ENCODE measurements around the gene ABHD5. TPM values are rescaled to one million over a fixed set of nuclear protein-coding genes. Genes with fewer than 3 reads are reported as not detected.

ABHD5 gene
- total and polyA plus RNA-seq, 2 of the 13 experiments (the other 11 are each of a cell fraction or from before 2014, with no cell fraction given): 4.5 to 13.3 TPM

GRCh38 chr3:43774799-43775198, 84.1 kb downstream of the ABHD5 start:
- Histone ChIP-seq H3K27ac (ENCODE audit: extremely low read length, insufficient read depth, low read length) (no peak overlapping the region), H4K20me1 (ENCODE audit: insufficient read depth, low read length) (no peaks in the 10 kb centered on the region), H3K36me3 (replicated peaks in 1 of 2; ENCODE audit: control insufficient read depth in 1 of 2, insufficient read depth in 2 of 2, low read length in 2 of 2) (no peaks in the 10 kb centered on the region), H2AFZ (ENCODE audit: low read length) (no peak overlapping the region), H3K4me3 (replicated peaks in 1 of 3; ENCODE audit: insufficient read depth in 1 of 3, low read depth in 2 of 3, low read length in 3 of 3) (no peak overlapping the region), H3K9me3 (ENCODE audit: low read length) (no peaks in the 10 kb centered on the region), H3K27me3 (ENCODE audit: control insufficient read depth in 1 of 2, insufficient read depth in 2 of 2, low read length in 2 of 2) (0 out of 5 replicates have a peak, but pooled peaks cover 0 to 6% of the 10 kb centered on the region in 2 experiments), H3K4me2 (ENCODE audit: low read depth, low read length) (no peak overlapping the region), H3K79me2 (ENCODE audit: insufficient read depth, low read length) (no peaks in the 10 kb centered on the region), H3K9ac (ENCODE audit: insufficient read depth, low read depth, low read length) (no peak overlapping the region), H3K4me1 (ENCODE audit: insufficient read depth, low read length) (peaks cover 6% of the 10 kb centered on the region; the same call in 1 of the 2 replicates)
- ATAC-seq: no peak
- in situ Hi-C loops (cut with HindIII; ENCODE audit: extremely low pct_ligation_motif_present, low pct_unique_long_range_greater_than_20kb) (no loop called here), intact Hi-C loops (cut with micrococcal nuclease; ENCODE audit: unreplicated experiment) (no loop called here)
- 26% methylated on average over 4 of the region's 4 CpGs for whole genome bisulfite sequencing (ENCODE audit: low lambda C conversion rate)
- CTCF ChIA-PET (ENCODE audit: low intra/inter-chr PET ratio, low total read pairs): no interaction called here
- BruUV-seq (replicated peaks): no TSS peak
- FAIRE-seq: no peak
- POLR2A ChIA-PET: no interaction called here
- DNase-seq (ENCODE audit: low spot score): no peak
- TF ChIP-seq IRF1 (CRISPR knock-in tag; IDR thresholded peaks at IDR 0.05; ENCODE audit: low read depth) (no peak), GLMP (CRISPR knock-in tag; IDR thresholded peaks at IDR 0.05; ENCODE audit: borderline replicate concordance) (no peak), RFXAP (CRISPR knock-in tag; IDR thresholded peaks at IDR 0.05; ENCODE audit: borderline replicate concordance) (no peak), ZFP82 (CRISPR knock-in tag; IDR thresholded peaks at IDR 0.05; ENCODE audit: borderline replicate concordance) (no peak), SP2 (CRISPR knock-in tag; IDR thresholded peaks at IDR 0.05) (no peak), GATAD2A (CRISPR knock-in tag; IDR thresholded peaks at IDR 0.05) (no peak), RAD51 (IDR thresholded peaks at IDR 0.05; ENCODE audit: borderline replicate concordance) (no peak), ZNF609 (CRISPR knock-in tag; IDR thresholded peaks at IDR 0.05; ENCODE audit: borderline replicate concordance) (no peak), CHD2 (IDR thresholded peaks at IDR 0.05; ENCODE audit: low read depth, low read length) (no peak), ZNF260 (CRISPR knock-in tag; IDR thresholded peaks at IDR 0.05; ENCODE audit: borderline replicate concordance, low read depth) (no peak), GTF3A (CRISPR knock-in tag; conservative IDR thresholded peaks at IDR 0.05) (no peak), PHF5A (CRISPR knock-in tag; IDR thresholded peaks at IDR 0.05; ENCODE audit: low read depth, unreplicated experiment) (no peak), AHDC1 (CRISPR knock-in tag; IDR thresholded peaks at IDR 0.05; ENCODE audit: borderline replicate concordance) (no peak)

All from HepG2 (cell line).